RPMI7951 (cell line): Measurements from ENCODE around the gene RBM34. TPM values are rescaled to one million over a fixed set of nuclear protein-coding genes. Genes with fewer than 3 reads are reported as not detected.
A peak's percentile ranks its signal among the peaks of the same experiment; 100 is the strongest.

Source experiments
- DNase-seq: peaks from one replicate; pipeline ENCODE4 v3.0.0-alpha.2; 2012; ENCODE audit warnings: low read depth
- total RNA-seq: library from RNA; depleted of rRNA; stranded (reverse); fragments of >200 nt; shearing (Covaris generic); gene quantifications from 2 replicates; pipeline ENCODE4 v1.2.3, GENCODE V29; 2014

Gene RBM34
- total RNA-seq, 1 experiment from 2014 or later: 68.7 TPM

GRCh38 chr1:235156265-235156664, 4.8 kb downstream of the RBM34 start:
- no peak for DNase-seq

GRCh38 chr1:235152235-235152634, 8.8 kb downstream of the RBM34 start:
- no peak for DNase-seq

- DNase-seq: no peak
These were observed 10.0 kb downstream of the RBM34 start for GRCh38 chr1:235151033-235151432.

- DNase-seq: no peak
These were observed 11.2 kb downstream of the RBM34 start for GRCh38 chr1:235149824-235150223.

GRCh38 chr1:235147269-235147668, 13.8 kb downstream of the RBM34 start:
- no peak for DNase-seq

GRCh38 chr1:235145639-235146038, 15.4 kb downstream of the RBM34 start:
- DNase-seq: no peak

GRCh38 chr1:235142991-235143390, 18.1 kb downstream of the RBM34 start:
- DNase-seq: no peak

- no peak for DNase-seq
These were observed 21.7 kb downstream of the RBM34 start for GRCh38 chr1:235139315-235139714.

GRCh38 chr1:235138821-235139220, 22.2 kb downstream of the RBM34 start:
- no peak for DNase-seq

- DNase-seq: no peak
These were observed 24.9 kb downstream of the RBM34 start for GRCh38 chr1:235136111-235136510.

GRCh38 chr1:235134171-235134570, 26.9 kb downstream of the RBM34 start:
- DNase-seq: no peak

GRCh38 chr1:235133086-235133485, 28.0 kb downstream of the RBM34 start:
- DNase-seq: no peak

GRCh38 chr1:235131961-235132360, 29.1 kb downstream of the RBM34 start:
- DNase-seq: no peak

GRCh38 chr1:235130766-235131270, 30.2 kb downstream of the RBM34 start:
- no peak for DNase-seq

GRCh38 chr1:235129774-235130570, 31.1 kb downstream of the RBM34 start:
- DNase-seq: no peak

- DNase-seq: peak; percentile 97
These were observed 32.4 kb downstream of the RBM34 start, which contains the start of gene TOMM20 for GRCh38 chr1:235128456-235129328. Gene TOMM20 (minus strand): TSS chr1:235128837. CDS start chr1:235128715, 122 bp downstream.

GRCh38 chr1:235127732-235128455, 33.2 kb downstream of the RBM34 start:
- DNase-seq: no peak

GRCh38 chr1:235127203-235127602, 33.8 kb downstream of the RBM34 start:
- peak; percentile 14 for DNase-seq

- DNase-seq: no peak
These were observed 36.4 kb downstream of the RBM34 start for GRCh38 chr1:235124665-235125064.

GRCh38 chr1:235124111-235124510, 36.9 kb downstream of the RBM34 start:
- no peak for DNase-seq

- DNase-seq: no peak
These were observed 38.7 kb downstream of the RBM34 start for GRCh38 chr1:235122348-235122747.
